Thoracic aorta (tissue), 2 donors: ENCODE results near the gene CEP250. TPM values are rescaled to one million over a fixed set of nuclear protein-coding genes. Genes with fewer than 3 reads are reported as not detected.

ENCODE experiments used
- ATAC-seq: fragments of 150-250 bp; one replicate; pipeline ENCODE4 v1.8.0; 2017; ENCODE audit warnings: low read depth; ENCODE audit not compliant: insufficient number of reproducible peaks, low FRiP score
- DNase-seq: peaks from one replicate; pipeline ENCODE4 v3.0.0-alpha.2; 2020; ENCODE audit warnings: low spot score
- H3K27ac ChIP-seq, 2 donors: fragments of 200-600 bp; sonication (generic); 1 replicate in 1 of 2; 2 replicates in 1 of 2; pipeline ENCODE4 v1.5.1; 2016; ENCODE audit warnings: mild to moderate bottlenecking in 2 of 2, moderate library complexity in 2 of 2
- H3K27me3 ChIP-seq: fragments of 200-600 bp; sonication (generic); replicated peaks from 2 replicates; pipeline ENCODE4 v1.6.0; 2016; ENCODE audit warnings: mild to moderate bottlenecking; ENCODE audit not compliant: insufficient read depth
- H3K36me3 ChIP-seq: fragments of 200-600 bp; sonication (generic); one replicate; pipeline ENCODE4 v1.5.1; 2016
- H3K4me1 ChIP-seq, 2 donors: fragments of 200-600 bp; sonication (generic); 1 replicate in 1 of 2; 2 replicates in 1 of 2; pipeline versions ENCODE4 v1.5.1 to v1.6.0; 2016; ENCODE audit warnings: low read depth in 2 of 2, mild to moderate bottlenecking in 1 of 2; ENCODE audit not compliant: control insufficient read depth in 1 of 2
- H3K4me3 ChIP-seq: fragments of 200-600 bp; sonication (generic); 2 replicates; pipeline ENCODE4 v1.5.1; 2016; ENCODE audit warnings: mild to moderate bottlenecking
- H3K9me3 ChIP-seq: fragments of 200-600 bp; sonication (generic); 2 replicates; pipeline ENCODE4 v1.5.1; 2016
- CTCF ChIP-seq: fragments of 200-600 bp; sonication (generic); IDR thresholded peaks from one replicate; pipeline ENCODE4 v1.5.1; 2019; ENCODE audit warnings: antibody characterized with exemption
- total RNA-seq, 2 donors: library from RNA; depleted of rRNA; stranded (reverse); fragments of >200 nt; gene quantifications; one replicate each; pipeline versions ENCODE4 v1.1.0 to v1.2.3, GENCODE V29; 2016

Gene CEP250
- total RNA-seq, 2 donors from 2014 or later: 28.7 to 29.2 TPM

- no peaks in the 10 kb centered on the region for H3K27me3 ChIP-seq
Measured at GRCh38 chr20:35562541-35563110, 107.2 kb downstream of the CEP250 start.

GRCh38 chr20:35563834-35564233, 108.4 kb downstream of the CEP250 start:
- no peaks in the 10 kb centered on the region for H3K36me3 ChIP-seq
- no peak overlapping the region for H3K27ac ChIP-seq
- no peak for TF ChIP-seq CTCF
- no peak overlapping the region for H3K4me3 ChIP-seq
- DNase-seq: no peak
- no peaks in the 10 kb centered on the region for H3K27me3 ChIP-seq
- H3K9me3 ChIP-seq: no peaks in the 10 kb centered on the region
- ATAC-seq: no peak
- no peaks in the 10 kb centered on the region for H3K4me1 ChIP-seq

More at GRCh38 chr20:35562541-35563110, 107.2 kb downstream of the CEP250 start:
- no peaks in the 10 kb centered on the region for H3K4me1 ChIP-seq
- DNase-seq (no peak), ATAC-seq (no peak)
- peaks cover 3% of the 10 kb centered on the region for H3K36me3 ChIP-seq
- H3K27ac ChIP-seq: no peak overlapping the region
- no peak overlapping the region for H3K4me3 ChIP-seq
- no peaks in the 10 kb centered on the region for H3K9me3 ChIP-seq
- TF ChIP-seq CTCF: no peak

GRCh38 chr20:35564905-35565304, 109.5 kb downstream of the CEP250 start:
- Histone ChIP-seq H3K27ac (no peak overlapping the region), H3K4me1 (no peaks in the 10 kb centered on the region), H3K27me3 (no peaks in the 10 kb centered on the region), H3K9me3 (no peaks in the 10 kb centered on the region), H3K4me3 (no peak overlapping the region), H3K36me3 (no peaks in the 10 kb centered on the region)
- DNase-seq: no peak
- no peak for TF ChIP-seq CTCF
- ATAC-seq: no peak

GRCh38 chr20:35568645-35569044, 113.2 kb downstream of the CEP250 start:
- DNase-seq: no peak
- no peaks in the 10 kb centered on the region for H3K27me3 ChIP-seq
- TF ChIP-seq CTCF: no peak

More at GRCh38 chr20:35568645-35569044, 113.2 kb downstream of the CEP250 start:
- H3K27ac ChIP-seq: no peak overlapping the region
- H3K36me3 ChIP-seq: no peaks in the 10 kb centered on the region
- H3K9me3 ChIP-seq: peaks cover 5% of the 10 kb centered on the region
- no peak for ATAC-seq
- H3K4me1 ChIP-seq: no peaks in the 10 kb centered on the region
- no peak overlapping the region for H3K4me3 ChIP-seq

Other genes with a start within 250 kb of the CEP250 start
- under 1 TPM; 0.27 to 0.71 TPM for gene MMP24, start 228.9 kb upstream of the CEP250 start, total RNA-seq
- 10 to 100 TPM; 38.1 to 38.3 TPM for gene MMP24OS, start 177.5 kb upstream of the CEP250 start, total RNA-seq
- gene EIF6, start 170.8 kb upstream of the CEP250 start, total RNA-seq: 10 to 100 TPM; 46.2 to 76.6 TPM
- gene FAM83C, start 163.2 kb upstream of the CEP250 start, total RNA-seq: not detected
- gene UQCC1, start 43.6 kb upstream of the CEP250 start, total RNA-seq: 10 to 100 TPM; 32.7 to 38.0 TPM
- gene GDF5, start 17.4 kb upstream of the CEP250 start, total RNA-seq: 1 to 10 TPM in 1 of 2 donors, under 1 TPM in 1; 0.63 to 3.0 TPM
- gene C20orf173, start 74.1 kb downstream of the CEP250 start, total RNA-seq: not detected
- 100 to 1,000 TPM; 119 to 188 TPM for gene ERGIC3, start 86.5 kb downstream of the CEP250 start, total RNA-seq
- gene SPAG4, start 160.2 kb downstream of the CEP250 start, total RNA-seq: 1 to 10 TPM in 1 of 2 donors, not detected in 1; 1.5 TPM
- 100 to 1,000 TPM; 125 to 126 TPM for gene CPNE1, start 209.3 kb downstream of the CEP250 start, total RNA-seq
- gene RBM12, start 209.3 kb downstream of the CEP250 start, total RNA-seq: 10 to 100 TPM; 21.7 to 43.4 TPM
- gene NFS1, start 243.8 kb downstream of the CEP250 start, total RNA-seq: 10 to 100 TPM; 11.5 to 19.4 TPM
- 100 to 1,000 TPM; 196 to 243 TPM for gene ROMO1, start 243.8 kb downstream of the CEP250 start, total RNA-seq